Neural crest cell (in vitro differentiated cells): ENCODE results near the gene RALGPS1. TPM values are rescaled to one million over a fixed set of nuclear protein-coding genes. Genes with fewer than 3 reads are reported as not detected.

Experiments used
- DNase-seq: peaks from one replicate; pipeline ENCODE4 v3.0.0; 2021; ENCODE audit warnings: low read depth, mixed read lengths, low spot score
- H3K27ac Mint-ChIP-seq: one replicate; pipeline ENCODE4 v1.8.0; 2021; ENCODE audit warnings: mild to moderate bottlenecking, mixed read lengths; ENCODE audit not compliant: unreplicated experiment
- H3K27me3 Mint-ChIP-seq: 2 replicates; pipeline ENCODE4 v1.8.0; 2021; ENCODE audit warnings: low read depth, mild to moderate bottlenecking, mixed read lengths
- H3K36me3 Mint-ChIP-seq: 2 replicates; pipeline ENCODE4 v1.8.0; 2021; ENCODE audit warnings: low read depth, mild to moderate bottlenecking, mixed read lengths
- H3K4me1 Mint-ChIP-seq: 2 replicates; pipeline ENCODE4 v1.8.0; 2021; ENCODE audit warnings: mixed read lengths
- H3K4me3 Mint-ChIP-seq: one replicate; pipeline ENCODE4 v1.8.0; 2021; ENCODE audit warnings: mild to moderate bottlenecking, mixed read lengths
- H3K9me3 Mint-ChIP-seq: 2 replicates; pipeline ENCODE4 v1.8.0; 2021; ENCODE audit warnings: mixed read lengths
- total RNA-seq: library from RNA; stranded (reverse); gene quantifications from 2 replicates; pipeline ENCODE4 v1.2.1, GENCODE V29; 2021
- TF ChIP-seq, protein P1 (sequence below): fragments of 200-600 bp; sonication (generic); conservative IDR thresholded peaks from 2 replicates; pipeline ENCODE4 v1.5.0; 2021; ENCODE audit warnings: antibody characterized with exemption, mild to moderate bottlenecking

Gene RALGPS1
- total RNA-seq, 1 donor from 2014 or later: 11.7 TPM

DNA sequence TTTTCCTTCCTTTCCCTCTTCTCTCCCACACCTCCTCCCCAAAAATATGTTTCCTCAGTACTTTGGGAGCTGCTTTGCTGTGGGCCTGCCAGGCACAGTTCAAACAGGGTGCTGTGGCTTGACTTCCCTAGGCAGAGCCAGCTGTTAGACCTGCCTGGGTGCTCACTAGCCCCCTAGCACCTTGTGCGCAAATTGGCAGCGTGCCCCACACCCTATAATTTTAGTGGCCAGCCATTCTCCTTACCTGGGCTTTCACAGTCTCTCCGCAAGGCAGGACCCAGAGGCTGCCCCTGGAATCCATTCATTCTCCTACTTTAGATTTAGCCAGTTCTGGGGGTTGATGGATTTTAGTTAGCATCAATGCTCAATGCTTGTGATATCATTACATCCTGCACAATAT is 135.6 kb downstream of the RALGPS1 start:
- Mint-ChIP-seq H3K27me3 (no peaks in the 10 kb centered on the region), H3K4me3 (no peak overlapping the region), H3K4me1 (no peaks in the 10 kb centered on the region), H3K9me3 (no peaks in the 10 kb centered on the region), H3K36me3 (no peaks in the 10 kb centered on the region), H3K27ac (no peak overlapping the region)
- no peak for DNase-seq
- TF ChIP-seq, protein P1, sequence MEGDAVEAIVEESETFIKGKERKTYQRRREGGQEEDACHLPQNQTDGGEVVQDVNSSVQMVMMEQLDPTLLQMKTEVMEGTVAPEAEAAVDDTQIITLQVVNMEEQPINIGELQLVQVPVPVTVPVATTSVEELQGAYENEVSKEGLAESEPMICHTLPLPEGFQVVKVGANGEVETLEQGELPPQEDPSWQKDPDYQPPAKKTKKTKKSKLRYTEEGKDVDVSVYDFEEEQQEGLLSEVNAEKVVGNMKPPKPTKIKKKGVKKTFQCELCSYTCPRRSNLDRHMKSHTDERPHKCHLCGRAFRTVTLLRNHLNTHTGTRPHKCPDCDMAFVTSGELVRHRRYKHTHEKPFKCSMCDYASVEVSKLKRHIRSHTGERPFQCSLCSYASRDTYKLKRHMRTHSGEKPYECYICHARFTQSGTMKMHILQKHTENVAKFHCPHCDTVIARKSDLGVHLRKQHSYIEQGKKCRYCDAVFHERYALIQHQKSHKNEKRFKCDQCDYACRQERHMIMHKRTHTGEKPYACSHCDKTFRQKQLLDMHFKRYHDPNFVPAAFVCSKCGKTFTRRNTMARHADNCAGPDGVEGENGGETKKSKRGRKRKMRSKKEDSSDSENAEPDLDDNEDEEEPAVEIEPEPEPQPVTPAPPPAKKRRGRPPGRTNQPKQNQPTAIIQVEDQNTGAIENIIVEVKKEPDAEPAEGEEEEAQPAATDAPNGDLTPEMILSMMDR: no peak

GRCh38 chr9:127050591-127051001 is 136.0 kb downstream of the RALGPS1 start:
- no peaks in the 10 kb centered on the region for H3K36me3 Mint-ChIP-seq
- H3K9me3 Mint-ChIP-seq: no peaks in the 10 kb centered on the region
- H3K27ac Mint-ChIP-seq: no peak overlapping the region
- no peak overlapping the region for H3K4me3 Mint-ChIP-seq
- TF ChIP-seq, protein P1: no peak
- no peaks in the 10 kb centered on the region for H3K4me1 Mint-ChIP-seq
- no peaks in the 10 kb centered on the region for H3K27me3 Mint-ChIP-seq
- DNase-seq: no peak

DNA sequence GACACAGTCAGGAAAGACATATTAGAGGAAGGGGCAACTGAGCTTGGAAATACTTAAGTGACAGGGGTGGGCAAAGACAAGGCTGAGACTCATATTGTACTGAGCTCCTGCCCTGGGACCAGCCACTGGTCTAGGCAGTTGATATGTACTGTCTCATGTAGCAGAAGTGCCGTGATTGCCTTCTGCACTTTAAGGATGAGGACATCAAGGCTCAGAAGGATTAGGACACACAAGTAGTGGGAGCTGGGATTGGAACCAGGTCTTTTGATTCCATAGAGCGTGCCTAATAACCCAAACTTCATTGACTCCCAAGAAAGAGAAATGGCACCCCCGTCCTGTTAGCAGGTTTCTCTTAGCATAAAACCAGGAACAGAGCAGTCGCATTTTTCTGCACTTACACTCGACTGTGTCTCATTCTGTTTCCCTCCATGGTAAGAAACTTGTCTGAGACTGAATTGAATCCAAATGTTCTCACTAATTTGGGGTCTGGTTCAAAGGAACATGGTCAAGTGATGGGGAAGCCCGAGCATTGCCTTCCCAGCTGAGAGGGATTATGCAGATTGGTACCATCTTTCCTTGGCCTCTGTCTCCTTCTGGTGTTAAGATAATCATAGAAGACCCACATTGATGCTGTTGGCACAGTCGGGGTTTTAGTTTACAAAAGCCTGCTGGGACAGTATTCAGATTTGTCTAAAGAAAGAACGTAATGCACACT is 137.5 kb downstream of the RALGPS1 start:
- Mint-ChIP-seq H3K4me1 (no peaks in the 10 kb centered on the region), H3K4me3 (no peak overlapping the region), H3K9me3 (no peaks in the 10 kb centered on the region), H3K27me3 (no peaks in the 10 kb centered on the region), H3K27ac (no peak overlapping the region), H3K36me3 (no peaks in the 10 kb centered on the region)
- no peak for DNase-seq
- TF ChIP-seq, protein P1: no peak

GRCh38 chr9:127053057-127053821 is 138.7 kb downstream of the RALGPS1 start:
- no peak overlapping the region for H3K27ac Mint-ChIP-seq
- H3K9me3 Mint-ChIP-seq: no peaks in the 10 kb centered on the region
- H3K27me3 Mint-ChIP-seq: no peaks in the 10 kb centered on the region
- no peak overlapping the region for H3K4me3 Mint-ChIP-seq
- DNase-seq: no peak
- no peaks in the 10 kb centered on the region for H3K36me3 Mint-ChIP-seq
- TF ChIP-seq, protein P1: no peak
- H3K4me1 Mint-ChIP-seq: peaks cover 8% of the 10 kb centered on the region

DNA sequence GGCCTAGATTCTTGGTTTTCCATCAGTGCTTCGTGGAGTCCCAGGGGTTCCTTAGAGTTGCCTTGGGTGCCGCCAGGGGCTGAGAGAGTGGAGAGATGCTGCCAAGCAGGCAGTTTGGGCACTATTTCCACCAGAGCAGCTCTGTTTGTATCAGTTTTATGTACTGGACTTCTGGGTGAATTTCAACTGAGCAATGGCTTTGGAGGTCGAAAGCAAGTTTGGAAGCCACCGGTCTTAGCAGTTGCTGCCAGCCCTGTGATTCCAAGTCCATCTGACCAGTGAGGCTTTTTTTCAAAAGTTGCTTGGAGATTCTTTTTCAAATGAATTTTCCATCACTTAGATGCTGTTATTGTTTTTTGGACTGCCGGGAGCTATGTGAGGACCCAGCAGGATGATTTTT is 139.4 kb downstream of the RALGPS1 start:
- Mint-ChIP-seq H3K9me3 (no peaks in the 10 kb centered on the region), H3K36me3 (no peaks in the 10 kb centered on the region), H3K4me3 (no peak overlapping the region), H3K27ac (no peak overlapping the region), H3K4me1 (peaks cover 15% of the 10 kb centered on the region), H3K27me3 (no peaks in the 10 kb centered on the region)
- no peak for DNase-seq
- TF ChIP-seq, protein P1: no peak
